ENCODE measurements around the gene PRDM16. TPM values are rescaled to one million over a fixed set of nuclear protein-coding genes. Genes with fewer than 3 reads are reported as not detected.

Gene PRDM16
- total RNA-seq, 1 experiment from 2014 or later = 0.04 TPM

DNA sequence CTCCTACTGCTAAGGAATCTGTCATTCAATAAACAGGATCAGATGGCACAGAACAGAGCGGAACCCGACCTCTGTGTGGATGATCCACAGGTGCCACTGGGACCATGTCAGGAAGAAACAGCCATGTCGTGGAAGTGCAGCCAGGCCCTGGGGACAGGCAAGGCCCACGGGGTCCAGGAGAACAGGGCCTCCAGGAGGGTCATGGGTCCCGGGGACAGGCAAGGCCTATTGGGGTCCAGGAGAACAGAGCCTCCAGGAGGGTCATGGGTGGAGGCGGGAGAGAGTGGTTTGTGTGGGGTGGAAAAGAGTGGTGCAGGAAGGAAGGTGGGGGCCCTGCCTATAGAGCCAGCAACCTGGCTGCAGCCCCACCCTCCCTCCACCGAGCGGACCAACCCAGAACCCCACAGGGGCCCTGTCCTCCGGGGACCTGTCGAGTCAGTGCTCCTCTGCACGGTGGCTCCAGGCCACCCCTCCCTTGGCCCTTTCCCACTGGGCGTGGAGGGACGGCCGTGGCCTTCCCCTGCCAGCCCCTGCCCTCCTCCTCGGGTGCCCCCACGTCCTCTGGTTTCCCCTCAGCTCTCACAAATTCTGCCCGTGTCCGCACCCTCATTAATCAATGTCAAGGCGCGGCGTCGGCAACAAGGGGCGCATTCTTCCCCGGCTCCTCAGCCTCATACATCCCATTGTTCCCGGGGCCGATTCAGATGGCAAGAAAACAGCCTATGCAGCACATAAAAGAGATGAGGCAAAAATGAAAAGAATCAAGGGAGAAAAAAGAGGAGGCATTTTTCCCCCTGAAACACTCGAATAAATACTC, 146.4 kb downstream of the PRDM16 start:
- TF ChIP-seq, protein P1, sequence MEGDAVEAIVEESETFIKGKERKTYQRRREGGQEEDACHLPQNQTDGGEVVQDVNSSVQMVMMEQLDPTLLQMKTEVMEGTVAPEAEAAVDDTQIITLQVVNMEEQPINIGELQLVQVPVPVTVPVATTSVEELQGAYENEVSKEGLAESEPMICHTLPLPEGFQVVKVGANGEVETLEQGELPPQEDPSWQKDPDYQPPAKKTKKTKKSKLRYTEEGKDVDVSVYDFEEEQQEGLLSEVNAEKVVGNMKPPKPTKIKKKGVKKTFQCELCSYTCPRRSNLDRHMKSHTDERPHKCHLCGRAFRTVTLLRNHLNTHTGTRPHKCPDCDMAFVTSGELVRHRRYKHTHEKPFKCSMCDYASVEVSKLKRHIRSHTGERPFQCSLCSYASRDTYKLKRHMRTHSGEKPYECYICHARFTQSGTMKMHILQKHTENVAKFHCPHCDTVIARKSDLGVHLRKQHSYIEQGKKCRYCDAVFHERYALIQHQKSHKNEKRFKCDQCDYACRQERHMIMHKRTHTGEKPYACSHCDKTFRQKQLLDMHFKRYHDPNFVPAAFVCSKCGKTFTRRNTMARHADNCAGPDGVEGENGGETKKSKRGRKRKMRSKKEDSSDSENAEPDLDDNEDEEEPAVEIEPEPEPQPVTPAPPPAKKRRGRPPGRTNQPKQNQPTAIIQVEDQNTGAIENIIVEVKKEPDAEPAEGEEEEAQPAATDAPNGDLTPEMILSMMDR (conservative IDR thresholded peaks at IDR 0.05; ENCODE audit: low read depth, low read length) = no peak
- no peak for TF ChIP-seq EZH2phosphoT487 (IDR thresholded peaks at IDR 0.05; ENCODE audit: borderline replicate concordance, low read length)
- no peak for TF ChIP-seq EZH2 (IDR thresholded peaks at IDR 0.05; ENCODE audit: low read length, unreplicated experiment)
- BruUV-seq (replicated peaks) = no TSS peak
- Histone ChIP-seq H3K27ac (ENCODE audit: low read length) (no peak overlapping the region), H3K9me2 (replicated peaks; ENCODE audit: low read length) (no peaks in the 10 kb centered on the region), H3K27me3 (ENCODE audit: low read length) (peaks cover 100% of the 10 kb centered on the region), H4K20me1 (ENCODE audit: low read length) (no peaks in the 10 kb centered on the region), H3K4me1 (ENCODE audit: insufficient read depth, low read length) (no peaks in the 10 kb centered on the region), H3K9me3 (ENCODE audit: low read length) (no peaks in the 10 kb centered on the region), H3K9ac (ENCODE audit: low read length) (no peak overlapping the region), H3K79me2 (ENCODE audit: low read length) (no peaks in the 10 kb centered on the region), H3K4me3 (ENCODE audit: low read length) (no peak overlapping the region), H3K4me2 (ENCODE audit: low read length) (no peak overlapping the region), H3F3A (ENCODE audit: low read length, unreplicated experiment) (no peaks in the 10 kb centered on the region), H3K36me3 (ENCODE audit: low read depth, low read length) (no peaks in the 10 kb centered on the region), H2AFZ (ENCODE audit: low read length) (no peak overlapping the region)
- ChIA-PET POLR2A (ENCODE audit: unreplicated experiment) (no interaction called here), CTCF (no interaction called here)
- intact Hi-C loops (cut with micrococcal nuclease) = no loop called here
- ATAC-seq = no peak
- DNase-seq = no peak

GRCh38 chr1:3216015-3216391, 147.0 kb downstream of the PRDM16 start:
- ATAC-seq (no peak), DNase-seq (no peak)
- ChIA-PET CTCF (no interaction called here), POLR2A (ENCODE audit: unreplicated experiment) (no interaction called here)
- Histone ChIP-seq H3K4me1 (ENCODE audit: insufficient read depth, low read length) (no peaks in the 10 kb centered on the region), H4K20me1 (ENCODE audit: low read length) (no peaks in the 10 kb centered on the region), H3F3A (ENCODE audit: low read length, unreplicated experiment) (no peaks in the 10 kb centered on the region), H3K36me3 (ENCODE audit: low read depth, low read length) (no peaks in the 10 kb centered on the region), H3K27ac (ENCODE audit: low read length) (no peak overlapping the region), H3K27me3 (ENCODE audit: low read length) (peaks cover 100% of the 10 kb centered on the region), H3K9me2 (replicated peaks; ENCODE audit: low read length) (no peaks in the 10 kb centered on the region), H3K4me3 (ENCODE audit: low read length) (no peak overlapping the region), H3K9ac (ENCODE audit: low read length) (no peak overlapping the region), H2AFZ (ENCODE audit: low read length) (no peak overlapping the region), H3K9me3 (ENCODE audit: low read length) (no peaks in the 10 kb centered on the region), H3K79me2 (ENCODE audit: low read length) (no peaks in the 10 kb centered on the region), H3K4me2 (ENCODE audit: low read length) (no peak overlapping the region)
- TF ChIP-seq EZH2 (IDR thresholded peaks at IDR 0.05; ENCODE audit: low read length, unreplicated experiment) = no peak
- TF ChIP-seq, protein P1 (conservative IDR thresholded peaks at IDR 0.05; ENCODE audit: low read depth, low read length) = no peak
- no peak for TF ChIP-seq EZH2phosphoT487 (IDR thresholded peaks at IDR 0.05; ENCODE audit: borderline replicate concordance, low read length)
- intact Hi-C loops (cut with micrococcal nuclease) = no loop called here
- no TSS peak for BruUV-seq (replicated peaks)

DNA sequence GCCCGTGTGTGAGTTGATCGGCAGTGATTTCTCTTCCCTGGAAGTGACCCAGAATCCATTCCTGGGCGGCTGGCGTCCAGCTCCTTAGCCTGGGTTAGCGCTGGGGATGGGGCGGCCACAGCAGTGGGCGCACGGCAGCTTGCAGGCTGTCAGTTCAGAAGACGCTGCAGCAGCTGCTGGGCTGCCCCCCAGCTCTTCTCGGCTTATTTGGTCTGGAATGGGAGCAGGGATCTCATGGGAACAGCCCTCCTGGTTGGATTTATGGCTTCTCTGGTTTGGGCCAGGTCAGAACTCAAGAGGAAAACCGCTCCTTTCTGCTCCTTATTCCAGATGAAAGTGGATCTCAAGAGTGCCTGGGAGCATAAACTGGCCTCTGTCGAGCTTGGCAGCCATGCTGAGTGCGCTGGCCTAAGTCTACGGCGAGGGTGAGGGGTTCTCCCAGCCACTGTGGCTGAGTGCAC, 148.2 kb downstream of the PRDM16 start:
- no peak overlapping the region for H3K4me2 ChIP-seq (ENCODE audit: low read length)
- peaks cover 98% of the 10 kb centered on the region for H3K27me3 ChIP-seq (ENCODE audit: low read length)
- no peaks in the 10 kb centered on the region for H3K4me1 ChIP-seq (ENCODE audit: insufficient read depth, low read length)
- no peaks in the 10 kb centered on the region for H3K79me2 ChIP-seq (ENCODE audit: low read length)
- BruUV-seq (replicated peaks) = no TSS peak
- no peaks in the 10 kb centered on the region for H3K9me2 ChIP-seq (replicated peaks; ENCODE audit: low read length)
- intact Hi-C loops (cut with micrococcal nuclease) = no loop called here
- no peak overlapping the region for H3K27ac ChIP-seq (ENCODE audit: low read length)
- no peaks in the 10 kb centered on the region for H3K36me3 ChIP-seq (ENCODE audit: low read depth, low read length)
- H2AFZ ChIP-seq (ENCODE audit: low read length) = no peak overlapping the region
- no peaks in the 10 kb centered on the region for H3F3A ChIP-seq (ENCODE audit: low read length, unreplicated experiment)
- no peak overlapping the region for H3K9ac ChIP-seq (ENCODE audit: low read length)
- no peaks in the 10 kb centered on the region for H4K20me1 ChIP-seq (ENCODE audit: low read length)
- DNase-seq (no peak), ATAC-seq (no peak)
- no peaks in the 10 kb centered on the region for H3K9me3 ChIP-seq (ENCODE audit: low read length)
- no peak overlapping the region for H3K4me3 ChIP-seq (ENCODE audit: low read length)
- CTCF ChIA-PET = no interaction called here
- POLR2A ChIA-PET (ENCODE audit: unreplicated experiment) = no interaction called here
- no peak for TF ChIP-seq EZH2phosphoT487 (IDR thresholded peaks at IDR 0.05; ENCODE audit: borderline replicate concordance, low read length)
- TF ChIP-seq EZH2 (IDR thresholded peaks at IDR 0.05; ENCODE audit: low read length, unreplicated experiment) = no peak
- TF ChIP-seq, protein P1 (conservative IDR thresholded peaks at IDR 0.05; ENCODE audit: low read depth, low read length) = no peak
